Activated T-helper 2 cell treated with anti-CD3 and anti-CD28 coated beads, Interferon-gamma antibody, Interleukin-2, Interleukin-4, amounts not matched to agents 10 μg/mL and 5 μg/mL and 100 μg/mL, durations not matched to agents 14 hours and 24 hours and 36 hours (primary cell): Measurements from ENCODE around the gene ZNF557. TPM values are rescaled to one million over a fixed set of nuclear protein-coding genes. Genes with fewer than 3 reads are reported as not detected.
"Not testable (repeated sequence)": the region's sequence is repeated elsewhere in the genome, so short reads cannot be mapped to it uniquely, and the experiment has no call there.

Experiments
- DNase-seq: peaks from one replicate; pipeline ENCODE4 v3.0.0; 2021; ENCODE audit warnings: low spot score
- H3K27ac Mint-ChIP-seq: one replicate; pipeline ENCODE4 v1.8.0; 2021; ENCODE audit warnings: mixed read lengths
- H3K27me3 Mint-ChIP-seq: one replicate; pipeline ENCODE4 v1.8.0; 2021; ENCODE audit warnings: low read depth, mixed read lengths
- H3K36me3 Mint-ChIP-seq: one replicate; pipeline ENCODE4 v1.8.0; 2021; ENCODE audit warnings: low read depth, mixed read lengths
- H3K4me1 Mint-ChIP-seq: one replicate; pipeline ENCODE4 v1.8.0; 2021; ENCODE audit warnings: low read depth, mixed read lengths
- H3K4me3 Mint-ChIP-seq: one replicate; pipeline ENCODE4 v1.8.0; 2021; ENCODE audit warnings: low read depth, mild to moderate bottlenecking, moderate library complexity, mixed read lengths
- H3K9me3 Mint-ChIP-seq: one replicate; pipeline ENCODE4 v1.8.0; 2021; ENCODE audit warnings: mixed read lengths
- intact Hi-C: fragments of 100-400 bp; cut with micrococcal nuclease; formaldehyde crosslinking; loops from one replicate; pipeline ENCODE4 v1.15.1; 2023
- total RNA-seq: library from RNA; stranded (reverse); gene quantifications from 2 replicates; pipeline ENCODE4 v1.2.3, GENCODE V29; 2022

ZNF557 gene
- total RNA-seq, 1 donor from 2014 or later: 9.2 TPM

- H3K4me1 Mint-ChIP-seq, H3K27me3 Mint-ChIP-seq, H3K27ac Mint-ChIP-seq, H3K9me3 Mint-ChIP-seq, H3K36me3 Mint-ChIP-seq, intact Hi-C loops, H3K4me3 Mint-ChIP-seq, DNase-seq: not testable (repeated sequence)
Measured at GRCh38 chr19:7058576-7058975, 10.9 kb upstream of the ZNF557 start, which contains the start of gene MBD3L3. MBD3L3 (minus strand) TSS chr19:7058676; CDS start chr19:7058605, 71 bp downstream.

- H3K27ac Mint-ChIP-seq, H3K9me3 Mint-ChIP-seq, H3K4me3 Mint-ChIP-seq, H3K27me3 Mint-ChIP-seq, DNase-seq, H3K36me3 Mint-ChIP-seq, H3K4me1 Mint-ChIP-seq, intact Hi-C loops: not testable (repeated sequence)
Measured at GRCh38 chr19:7059977-7060376, 9.5 kb upstream of the ZNF557 start.

GRCh38 chr19:7063339-7063738, 6.2 kb upstream of the ZNF557 start:
- intact Hi-C loops: no loop called here
- Mint-ChIP-seq H3K36me3 (no peaks in the 10 kb centered on the region), H3K27me3 (no peaks in the 10 kb centered on the region), H3K9me3 (peaks cover 3% of the 10 kb centered on the region), H3K4me1 (no peaks in the 10 kb centered on the region), H3K4me3 (no peak overlapping the region), H3K27ac (no peak overlapping the region)
- DNase-seq: no peak

- Mint-ChIP-seq H3K4me1 (peaks cover 3% of the 10 kb centered on the region), H3K27me3 (no peaks in the 10 kb centered on the region), H3K36me3 (peaks cover under 1% of the 10 kb centered on the region), H3K9me3 (peaks cover 5% of the 10 kb centered on the region), H3K4me3 (no peak overlapping the region), H3K27ac (no peak overlapping the region)
- intact Hi-C loops: no loop called here
- no peak for DNase-seq
Measured at GRCh38 chr19:7063764-7064418, 5.6 kb upstream of the ZNF557 start.

- H3K4me1 Mint-ChIP-seq, intact Hi-C loops, H3K27me3 Mint-ChIP-seq, H3K27ac Mint-ChIP-seq, H3K9me3 Mint-ChIP-seq, DNase-seq, H3K4me3 Mint-ChIP-seq: not testable (repeated sequence)
- peaks cover 25% of the 10 kb centered on the region for H3K36me3 Mint-ChIP-seq
Measured at GRCh38 chr19:7067122-7067521, 2.4 kb upstream of the ZNF557 start.

- intact Hi-C loops: no loop called here
Measured at GRCh38 chr19:7067716-7068115, 1.8 kb upstream of the ZNF557 start.

GRCh38 chr19:7068599-7068998, 904 bp upstream of the ZNF557 start:
- peaks cover 38% of the 10 kb centered on the region for H3K36me3 Mint-ChIP-seq
- no peak for DNase-seq
- intact Hi-C loops: no loop called here
- peak overlapping the region; percentile 86 for H3K27ac Mint-ChIP-seq
- H3K4me3 Mint-ChIP-seq: peak overlapping the region; percentile 94
- H3K4me1 Mint-ChIP-seq: peaks cover 9% of the 10 kb centered on the region
- H3K9me3 Mint-ChIP-seq: peaks cover 13% of the 10 kb centered on the region
- no peaks in the 10 kb centered on the region for H3K27me3 Mint-ChIP-seq

More at GRCh38 chr19:7067716-7068115, 1.8 kb upstream of the ZNF557 start:
- Mint-ChIP-seq H3K4me3 (no peak overlapping the region), H3K27ac (no peak overlapping the region), H3K9me3 (peaks cover 12% of the 10 kb centered on the region), H3K36me3 (peaks cover 31% of the 10 kb centered on the region), H3K27me3 (no peaks in the 10 kb centered on the region), H3K4me1 (peaks cover 9% of the 10 kb centered on the region)
- no peak for DNase-seq

GRCh38 chr19:7069904-7070226, 362 bp downstream of the ZNF557 start:
- intact Hi-C loops: no loop called here
- peaks cover 50% of the 10 kb centered on the region for H3K36me3 Mint-ChIP-seq
- peaks cover 18% of the 10 kb centered on the region for H3K9me3 Mint-ChIP-seq

GRCh38 chr19:7072541-7072940, 3.0 kb downstream of the ZNF557 start:
- Mint-ChIP-seq H3K4me3 (peak overlapping the region; percentile 71), H3K4me1 (peaks cover 9% of the 10 kb centered on the region), H3K27ac (no peak overlapping the region), H3K9me3 (peaks cover 26% of the 10 kb centered on the region), H3K27me3 (no peaks in the 10 kb centered on the region), H3K36me3 (peaks cover 77% of the 10 kb centered on the region)
- DNase-seq: no peak
- intact Hi-C loops: no loop called here

More at GRCh38 chr19:7069904-7070226, 362 bp downstream of the ZNF557 start:
- Mint-ChIP-seq H3K4me1 (peaks cover 9% of the 10 kb centered on the region), H3K27me3 (no peaks in the 10 kb centered on the region), H3K4me3 (peak overlapping the region; percentile 94), H3K27ac (peak overlapping the region; percentile 86)
- DNase-seq: no peak

- intact Hi-C loops: no loop called here
- Mint-ChIP-seq H3K27ac (no peak overlapping the region), H3K27me3 (no peaks in the 10 kb centered on the region), H3K36me3 (peaks cover 90% of the 10 kb centered on the region), H3K9me3 (peaks cover 43% of the 10 kb centered on the region), H3K4me3 (no peak overlapping the region), H3K4me1 (peaks cover 5% of the 10 kb centered on the region)
- DNase-seq: no peak
Measured at GRCh38 chr19:7074705-7075282, 5.3 kb downstream of the ZNF557 start.

- Mint-ChIP-seq H3K27ac (no peak overlapping the region), H3K27me3 (no peaks in the 10 kb centered on the region), H3K4me3 (no peak overlapping the region), H3K4me1 (peaks cover 3% of the 10 kb centered on the region), H3K9me3 (peaks cover 54% of the 10 kb centered on the region), H3K36me3 (peaks cover 93% of the 10 kb centered on the region)
- intact Hi-C loops: no loop called here
- no peak for DNase-seq
Measured at GRCh38 chr19:7076151-7076550, 6.6 kb downstream of the ZNF557 start.

GRCh38 chr19:7078008-7078407, 8.5 kb downstream of the ZNF557 start:
- H3K9me3 Mint-ChIP-seq: peaks cover 63% of the 10 kb centered on the region
- DNase-seq: no peak
- intact Hi-C loops: no loop called here

GRCh38 chr19:7083076-7083956, 13.8 kb downstream of the ZNF557 start:
- H3K27me3 Mint-ChIP-seq: no peaks in the 10 kb centered on the region
- H3K4me1 Mint-ChIP-seq: no peaks in the 10 kb centered on the region
- H3K27ac Mint-ChIP-seq: no peak overlapping the region
- DNase-seq: no peak
- H3K9me3 Mint-ChIP-seq: peaks cover 77% of the 10 kb centered on the region
- peaks cover 80% of the 10 kb centered on the region for H3K36me3 Mint-ChIP-seq
- intact Hi-C loops: no loop called here
- no peak overlapping the region for H3K4me3 Mint-ChIP-seq

More at GRCh38 chr19:7078008-7078407, 8.5 kb downstream of the ZNF557 start:
- Mint-ChIP-seq H3K4me1 (no peaks in the 10 kb centered on the region), H3K27ac (no peak overlapping the region), H3K36me3 (peaks cover 98% of the 10 kb centered on the region), H3K4me3 (no peak overlapping the region), H3K27me3 (no peaks in the 10 kb centered on the region)
